Measurements from ENCODE around the gene ELK4.
A peak's percentile ranks its signal among the peaks of the same experiment; 100 is the strongest.

The ELK4 gene

DNA sequence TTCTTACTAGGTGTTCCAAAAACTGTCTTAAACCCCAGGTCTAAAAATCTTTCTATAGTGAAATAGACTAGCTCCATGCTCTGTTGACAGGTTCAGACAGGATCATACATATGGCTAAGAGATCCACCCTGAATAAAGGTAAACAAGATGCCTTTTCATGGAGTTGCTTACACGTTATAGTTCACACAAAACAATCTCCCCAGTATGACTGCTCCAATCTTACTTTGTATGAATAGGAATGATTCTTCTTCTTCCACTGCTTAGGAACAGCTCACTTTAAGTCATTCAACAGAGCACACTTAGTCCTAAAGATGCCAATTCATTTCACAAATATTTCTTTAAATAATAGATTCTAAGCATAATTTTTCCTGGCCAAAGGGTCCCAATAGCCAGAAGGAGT is 16.0 kb downstream of the ELK4 start:
- TF ChIP-seq, protein P1, sequence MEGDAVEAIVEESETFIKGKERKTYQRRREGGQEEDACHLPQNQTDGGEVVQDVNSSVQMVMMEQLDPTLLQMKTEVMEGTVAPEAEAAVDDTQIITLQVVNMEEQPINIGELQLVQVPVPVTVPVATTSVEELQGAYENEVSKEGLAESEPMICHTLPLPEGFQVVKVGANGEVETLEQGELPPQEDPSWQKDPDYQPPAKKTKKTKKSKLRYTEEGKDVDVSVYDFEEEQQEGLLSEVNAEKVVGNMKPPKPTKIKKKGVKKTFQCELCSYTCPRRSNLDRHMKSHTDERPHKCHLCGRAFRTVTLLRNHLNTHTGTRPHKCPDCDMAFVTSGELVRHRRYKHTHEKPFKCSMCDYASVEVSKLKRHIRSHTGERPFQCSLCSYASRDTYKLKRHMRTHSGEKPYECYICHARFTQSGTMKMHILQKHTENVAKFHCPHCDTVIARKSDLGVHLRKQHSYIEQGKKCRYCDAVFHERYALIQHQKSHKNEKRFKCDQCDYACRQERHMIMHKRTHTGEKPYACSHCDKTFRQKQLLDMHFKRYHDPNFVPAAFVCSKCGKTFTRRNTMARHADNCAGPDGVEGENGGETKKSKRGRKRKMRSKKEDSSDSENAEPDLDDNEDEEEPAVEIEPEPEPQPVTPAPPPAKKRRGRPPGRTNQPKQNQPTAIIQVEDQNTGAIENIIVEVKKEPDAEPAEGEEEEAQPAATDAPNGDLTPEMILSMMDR (IDR thresholded peaks at IDR 0.05; ENCODE audit: control insufficient read depth, extremely low read depth, insufficient read depth): no peak
- DNase-seq (ENCODE audit: low read depth): no peak
- no peak overlapping the region for H3K4me3 ChIP-seq (ENCODE audit: low read depth, low read length)

DNA sequence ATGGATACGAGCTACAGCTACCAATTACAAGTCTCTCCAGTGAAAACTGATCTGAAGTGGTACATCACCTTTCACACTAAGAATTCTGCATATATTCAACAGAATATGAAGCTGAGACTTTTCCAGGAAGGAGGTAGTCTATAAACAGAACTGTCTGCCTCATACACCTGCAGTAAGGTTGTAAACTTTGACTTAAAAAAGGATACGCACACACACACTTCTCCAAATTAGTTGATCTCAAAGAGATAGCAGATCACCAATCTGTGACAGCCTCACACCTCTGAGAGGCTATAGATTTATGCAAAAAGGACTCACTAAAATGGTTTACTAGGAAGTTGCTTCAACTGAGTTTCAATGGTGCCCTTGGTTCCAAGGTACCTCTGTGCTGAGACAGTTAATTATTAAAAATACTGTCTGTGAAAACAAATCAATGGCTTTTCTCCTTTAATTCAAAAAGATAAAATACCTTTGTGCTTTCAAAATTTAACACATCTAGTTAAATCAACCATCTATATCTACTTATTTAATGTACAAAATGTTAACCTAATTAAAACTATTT is 17.9 kb downstream of the ELK4 start:
- DNase-seq (ENCODE audit: low read depth): no peak
- TF ChIP-seq, protein P1 (IDR thresholded peaks at IDR 0.05; ENCODE audit: control insufficient read depth, extremely low read depth, insufficient read depth): no peak
- no peak overlapping the region for H3K4me3 ChIP-seq (ENCODE audit: low read depth, low read length)

DNA sequence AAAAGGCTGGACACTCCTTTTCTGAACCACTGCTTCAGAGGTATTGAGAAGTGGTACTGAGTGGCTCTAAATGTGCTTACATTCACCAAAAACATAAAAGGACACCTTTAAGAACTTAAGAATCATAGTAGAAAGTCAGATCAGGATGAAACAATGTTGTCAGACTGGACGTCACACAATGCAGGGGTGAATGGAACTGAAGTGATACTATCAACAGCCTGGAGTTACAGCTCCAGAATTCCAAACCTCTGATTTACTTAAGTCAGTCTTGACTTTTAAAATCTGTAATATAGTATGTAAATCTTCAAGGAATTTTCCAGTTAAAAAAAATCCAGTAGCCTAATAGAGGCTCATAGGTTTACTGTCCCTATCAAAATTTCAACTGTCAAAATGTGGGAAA is 19.3 kb downstream of the ELK4 start:
- TF ChIP-seq, protein P1 (IDR thresholded peaks at IDR 0.05; ENCODE audit: control insufficient read depth, extremely low read depth, insufficient read depth): no peak
- no peak overlapping the region for H3K4me3 ChIP-seq (ENCODE audit: low read depth, low read length)
- DNase-seq (ENCODE audit: low read depth): no peak

DNA sequence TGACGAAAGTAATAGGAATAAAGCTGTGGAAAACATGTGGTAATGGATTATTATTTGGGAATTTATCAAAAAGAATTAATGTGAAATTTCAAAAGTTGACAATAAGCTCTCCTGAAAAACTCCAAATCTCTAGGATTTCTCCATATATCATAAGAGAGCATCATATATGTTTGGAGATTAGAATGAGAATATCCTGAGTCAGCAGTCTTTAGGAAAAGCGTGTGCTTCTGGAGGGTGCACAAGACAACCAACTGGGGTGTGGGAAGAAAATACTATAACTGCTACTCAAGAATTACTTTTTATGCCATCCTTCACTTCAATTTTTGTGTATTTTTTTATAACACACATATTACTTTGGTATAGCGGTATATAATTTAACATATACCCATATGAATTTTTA is 19.7 kb downstream of the ELK4 start:
- TF ChIP-seq, protein P1 (IDR thresholded peaks at IDR 0.05; ENCODE audit: control insufficient read depth, extremely low read depth, insufficient read depth): no peak
- DNase-seq (ENCODE audit: low read depth): no peak
- no peak overlapping the region for H3K4me3 ChIP-seq (ENCODE audit: low read depth, low read length)

DNA sequence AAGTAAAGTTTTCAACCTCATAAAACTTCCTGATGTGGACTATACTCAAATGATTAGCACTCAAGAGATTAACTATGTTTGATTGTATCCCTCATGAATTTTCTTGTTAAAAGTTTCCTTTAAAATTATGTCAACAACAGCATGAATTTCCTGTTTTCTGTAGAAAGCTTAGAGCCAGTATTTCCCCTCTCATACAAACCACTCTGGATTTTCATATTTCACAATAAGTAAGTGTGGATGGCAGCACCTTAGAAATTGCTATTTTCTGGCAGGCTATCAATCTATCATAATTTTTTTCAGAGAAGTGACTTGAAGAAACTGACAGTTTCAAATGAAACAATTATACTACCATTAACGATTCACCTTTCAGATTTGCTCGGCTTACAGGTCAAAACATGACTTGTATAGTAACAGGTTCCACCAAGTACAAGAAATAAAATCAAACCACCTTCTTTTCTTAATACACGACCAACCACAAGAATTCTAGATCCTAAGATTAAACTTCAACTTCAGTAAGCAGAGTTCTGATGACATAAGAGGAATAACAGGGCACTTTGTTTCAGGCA is 20.8 kb downstream of the ELK4 start:
- peak overlapping the region; percentile 19 for H3K4me3 ChIP-seq (ENCODE audit: low read depth, low read length)
- peak; percentile 90 for DNase-seq (ENCODE audit: low read depth)
- TF ChIP-seq, protein P1 (IDR thresholded peaks at IDR 0.05; ENCODE audit: control insufficient read depth, extremely low read depth, insufficient read depth): no peak

DNA sequence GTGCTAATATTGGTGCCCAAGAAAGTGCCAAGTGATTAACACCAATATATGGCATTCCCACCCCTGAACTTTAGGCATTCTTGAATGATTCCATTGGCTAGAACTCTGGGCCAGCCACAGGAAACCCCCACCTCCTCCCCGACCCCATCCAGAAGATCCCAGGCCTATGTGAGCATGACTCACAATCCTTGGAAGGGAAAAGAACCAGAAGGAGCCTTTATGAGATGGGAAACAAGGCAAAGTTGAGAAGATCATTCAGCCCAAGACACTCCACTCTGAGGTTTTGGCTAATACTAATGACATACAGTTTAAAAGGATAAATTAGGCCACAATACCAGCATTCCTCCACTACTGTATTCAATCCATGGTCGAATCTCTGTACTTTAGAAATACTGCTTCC is 21.8 kb downstream of the ELK4 start:
- DNase-seq (ENCODE audit: low read depth): no peak
- H3K4me3 ChIP-seq (ENCODE audit: low read depth, low read length): peak overlapping the region; percentile 23
- TF ChIP-seq, protein P1 (IDR thresholded peaks at IDR 0.05; ENCODE audit: control insufficient read depth, extremely low read depth, insufficient read depth): no peak

All from LNCaP clone FGC (cell line).